Keratinocyte (primary cell): ENCODE results near the gene DIPK1A.

Experiments
- EZH2 ChIP-seq: IDR thresholded peaks from one replicate; pipeline ENCODE4 v1.6.1; 2012; ENCODE audit warnings: inconsistent platforms, mild to moderate bottlenecking, low read length, moderate library complexity
- TF ChIP-seq, protein P1 (sequence below), 3 experiments: IDR thresholded peaks in 1 of 3; conservative IDR thresholded peaks in 1 of 3; optimal IDR thresholded peaks in 1 of 3; 2 replicates in 2 of 3; 3 replicates in 1 of 3; pipeline versions ENCODE3 to v1.5.1; 2011; ENCODE audit warnings: low read length in 3 of 3, mild to moderate bottlenecking in 3 of 3, moderate library complexity in 2 of 3, control low read depth in 1 of 3, inconsistent platforms in 1 of 3; ENCODE audit not compliant: insufficient read depth in 2 of 3; ENCODE audit errors: extremely low read depth in 1 of 3

DNA sequence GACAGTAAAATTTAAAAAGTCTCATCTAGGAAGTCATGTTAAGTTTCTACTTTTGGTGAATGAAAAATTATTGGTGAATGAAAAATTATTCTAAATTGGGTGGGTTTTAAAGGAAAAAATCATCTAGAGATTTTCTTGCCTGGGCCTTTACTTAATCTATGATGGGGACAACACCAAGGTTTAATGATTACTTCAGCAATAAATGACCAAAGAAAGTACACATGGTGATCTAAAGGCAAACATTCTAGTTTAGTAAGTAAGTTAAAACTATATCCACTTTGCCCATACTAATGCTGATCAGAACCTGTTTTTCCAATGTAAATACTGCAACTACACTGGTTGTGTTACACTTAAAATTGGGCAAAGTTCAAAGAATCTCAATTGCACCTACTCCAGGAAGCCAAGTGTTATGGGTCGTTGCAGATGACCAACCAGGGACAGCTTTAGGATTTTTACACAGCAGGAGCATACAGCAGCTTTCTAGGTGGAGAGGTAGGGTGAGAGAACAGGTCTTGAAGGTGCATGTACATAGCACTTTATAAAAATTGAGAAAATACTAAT is 144.0 kb downstream of the DIPK1A start:
- TF ChIP-seq, protein P1, sequence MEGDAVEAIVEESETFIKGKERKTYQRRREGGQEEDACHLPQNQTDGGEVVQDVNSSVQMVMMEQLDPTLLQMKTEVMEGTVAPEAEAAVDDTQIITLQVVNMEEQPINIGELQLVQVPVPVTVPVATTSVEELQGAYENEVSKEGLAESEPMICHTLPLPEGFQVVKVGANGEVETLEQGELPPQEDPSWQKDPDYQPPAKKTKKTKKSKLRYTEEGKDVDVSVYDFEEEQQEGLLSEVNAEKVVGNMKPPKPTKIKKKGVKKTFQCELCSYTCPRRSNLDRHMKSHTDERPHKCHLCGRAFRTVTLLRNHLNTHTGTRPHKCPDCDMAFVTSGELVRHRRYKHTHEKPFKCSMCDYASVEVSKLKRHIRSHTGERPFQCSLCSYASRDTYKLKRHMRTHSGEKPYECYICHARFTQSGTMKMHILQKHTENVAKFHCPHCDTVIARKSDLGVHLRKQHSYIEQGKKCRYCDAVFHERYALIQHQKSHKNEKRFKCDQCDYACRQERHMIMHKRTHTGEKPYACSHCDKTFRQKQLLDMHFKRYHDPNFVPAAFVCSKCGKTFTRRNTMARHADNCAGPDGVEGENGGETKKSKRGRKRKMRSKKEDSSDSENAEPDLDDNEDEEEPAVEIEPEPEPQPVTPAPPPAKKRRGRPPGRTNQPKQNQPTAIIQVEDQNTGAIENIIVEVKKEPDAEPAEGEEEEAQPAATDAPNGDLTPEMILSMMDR (optimal IDR thresholded peaks at IDR 0.05 in 1 of 3, IDR thresholded peaks at IDR 0.05 in 1 of 3, conservative IDR thresholded peaks at IDR 0.05 in 1 of 3; ENCODE audit: extremely low read depth in 1 of 3, insufficient read depth in 2 of 3, low read length in 3 of 3) = no peak
- no peak for TF ChIP-seq EZH2
